HCT116 (cell line): ENCODE measurements around the gene SLC4A4. TPM values are rescaled to one million over a fixed set of nuclear protein-coding genes. Genes with fewer than 3 reads are reported as not detected.

Experiments
- ATAC-seq: fragments of 200-7000 bp; cut with Tn5 transposase; 2 replicates; pipeline ENCODE4 v1.9.1; 2020; ENCODE audit warnings: mild to moderate bottlenecking, moderate library complexity
- BruUV-seq: library from RNA; stranded (reverse); fragments of 400-500 nt; replicated peaks from 2 replicates; lab custom pipeline; 2021; lab: Mats Ljungman, UMichigan
- CTCF ChIA-PET: fragments of 300-600 bp; sonication (Branson Sonifier 250); formaldehyde crosslinking; loops from one replicate; lab custom pipeline; 2021; ENCODE audit warnings: antibody characterized with exemption; lab: Charles Lee
- POLR2A ChIA-PET: fragments of 300-600, 350-600 bp; sonication (Branson Sonifier 250); formaldehyde crosslinking; loops from one replicate; lab custom pipeline; 2021; ENCODE audit warnings: antibody characterized with exemption; lab: Charles Lee
- RAD21 ChIA-PET, 2 experiments: fragments of 300-600 bp; sonication (Branson Sonifier 250); formaldehyde crosslinking; loops; one replicate each; lab custom pipeline; 2023; ENCODE audit warnings: low total read pairs in 2 of 2; ENCODE audit not compliant: uncharacterized antibody in 2 of 2, unreplicated experiment in 2 of 2, low non-redundant PET in 1 of 2; lab: Charles Lee
- DNase-seq: peaks from one replicate; pipeline ENCODE4 v3.0.0-alpha.2; 2010; ENCODE audit warnings: low read depth, low spot score
- H2AFZ ChIP-seq: fragments of 200-600 bp; shearing (Covaris generic), sonication (generic); 2 replicates; pipeline ENCODE4 v1.6.1; 2017; ENCODE audit warnings: low read depth, mixed run types, mixed read lengths, antibody characterized with exemption, low read length; ENCODE audit not compliant: poor library complexity, severe bottlenecking
- H3K27ac ChIP-seq: 2 replicates; pipeline ENCODE4 v1.5.1; 2012; ENCODE audit warnings: low read depth, low read length
- H3K27me3 ChIP-seq: fragments of 200-600 bp; sonication (generic); 2 replicates; pipeline ENCODE4 v1.6.1; 2016; ENCODE audit warnings: mixed run types, low read length, mixed read lengths; ENCODE audit not compliant: insufficient read depth
- H3K36me3 ChIP-seq, 2 experiments: fragments of 200-500 bp in 1 of 2; fragments of 200-600 bp in 1 of 2; sonication (Bioruptor generic) in 1 of 2; sonication (generic) in 1 of 2; 2 replicates each; pipeline versions ENCODE4 v1.5.1 to v1.6.1; 2014 to 2016; ENCODE audit warnings: low read length in 2 of 2, inconsistent platforms in 1 of 2, mixed read lengths in 1 of 2, mixed run types in 1 of 2; ENCODE audit not compliant: insufficient read depth in 2 of 2, control insufficient read depth in 1 of 2
- H3K4me1 ChIP-seq, 2 experiments: fragments of 200-600 bp in 1 of 2; sonication (generic) in 1 of 2; 2 replicates each; pipeline versions ENCODE4 v1.5.1 to v1.6.1; 2012 to 2017; ENCODE audit warnings: low read length in 2 of 2, inconsistent platforms in 1 of 2, mild to moderate bottlenecking in 1 of 2, mixed read lengths in 1 of 2, mixed run types in 1 of 2, moderate library complexity in 1 of 2; ENCODE audit not compliant: insufficient read depth in 2 of 2, control insufficient read depth in 1 of 2
- H3K4me2 ChIP-seq: fragments of 200-600 bp; sonication (generic); 2 replicates; pipeline ENCODE4 v1.6.1; 2017; ENCODE audit warnings: mixed run types, low read length, mixed read lengths
- H3K4me3 ChIP-seq, 2 experiments: fragments of 200-600 bp in 1 of 2; sonication (generic) in 1 of 2; replicated peaks in 1 of 2; 2 replicates each; pipeline ENCODE4 v1.5.1; 2011 to 2016; ENCODE audit warnings: low read length in 2 of 2, control low read depth in 1 of 2, low read depth in 1 of 2, mild to moderate bottlenecking in 1 of 2, mixed read lengths in 1 of 2, mixed run types in 1 of 2
- H3K79me2 ChIP-seq: fragments of 200-600 bp; sonication (generic); 2 replicates; pipeline ENCODE4 v1.6.1; 2017; ENCODE audit warnings: mild to moderate bottlenecking, mixed run types, low read length, moderate library complexity, mixed read lengths; ENCODE audit not compliant: insufficient read depth
- H3K9ac ChIP-seq: fragments of 200-600 bp; sonication (generic); 2 replicates; pipeline ENCODE4 v1.6.1; 2016; ENCODE audit warnings: low read length, mixed read lengths
- H3K9me2 ChIP-seq: fragments of 200-600 bp; sonication (generic), shearing (Covaris generic); 2 replicates; pipeline ENCODE4 v1.6.1; 2017; ENCODE audit warnings: mixed run types, mild to moderate bottlenecking, moderate library complexity; ENCODE audit not compliant: insufficient read depth
- H3K9me3 ChIP-seq, 2 experiments: fragments of 200-500 bp in 1 of 2; fragments of 200-600 bp in 1 of 2; sonication (Bioruptor generic) in 1 of 2; sonication (generic) in 1 of 2; 2 replicates each; pipeline ENCODE4 v1.6.1; 2014 to 2017; ENCODE audit warnings: low read length in 2 of 2, mixed read lengths in 2 of 2, inconsistent platforms in 1 of 2, low read depth in 1 of 2, mild to moderate bottlenecking in 1 of 2, mixed run types in 1 of 2, moderate library complexity in 1 of 2; ENCODE audit not compliant: control insufficient read depth in 1 of 2, insufficient read depth in 1 of 2
- H4K20me1 ChIP-seq: fragments of 200-600 bp; sonication (generic), shearing (Covaris generic); 2 replicates; pipeline ENCODE4 v1.6.1; 2017; ENCODE audit warnings: mixed run types, mild to moderate bottlenecking, moderate library complexity; ENCODE audit not compliant: insufficient read depth
- ATF3 ChIP-seq: IDR thresholded peaks from 2 replicates; pipeline ENCODE4 v1.6.1; 2012
- CBX3 ChIP-seq: IDR thresholded peaks from 2 replicates; pipeline ENCODE4 v1.6.1; 2012; ENCODE audit warnings: low read depth
- CEBPB ChIP-seq: IDR thresholded peaks from 2 replicates; pipeline ENCODE4 v1.6.1; 2012; ENCODE audit warnings: low read depth
- ELF1 ChIP-seq: IDR thresholded peaks from 2 replicates; pipeline ENCODE4 v1.6.1; 2012; ENCODE audit warnings: low read depth, borderline replicate concordance
- EZH2phosphoT487 ChIP-seq: fragments of 200-600 bp; IDR thresholded peaks from 2 replicates; pipeline ENCODE4 v1.6.1; 2018; ENCODE audit warnings: antibody characterized with exemption, borderline replicate concordance
- POLR2A ChIP-seq: IDR thresholded peaks from 2 replicates; pipeline ENCODE4 v1.7.0; 2011; ENCODE audit warnings: borderline replicate concordance; ENCODE audit not compliant: insufficient read depth, insufficient read length; ENCODE audit errors: extremely low read depth
- POLR2AphosphoS5 ChIP-seq: IDR thresholded peaks from 2 replicates; pipeline ENCODE4 v1.6.1; 2011; ENCODE audit warnings: mild to moderate bottlenecking, low read depth, low read length, moderate library complexity
- SP1 ChIP-seq: IDR thresholded peaks from 2 replicates; pipeline ENCODE4 v1.6.1; 2012; ENCODE audit warnings: low read depth
- SRF ChIP-seq: IDR thresholded peaks from 2 replicates; pipeline ENCODE4 v1.6.1; 2012; ENCODE audit warnings: low read depth
- TCF7L2 ChIP-seq: IDR thresholded peaks from 2 replicates; pipeline ENCODE4 v1.7.0; 2011; ENCODE audit warnings: borderline replicate concordance, inconsistent platforms; ENCODE audit not compliant: insufficient read depth, insufficient read length; ENCODE audit errors: extremely low read depth
- YY1 ChIP-seq: IDR thresholded peaks from 2 replicates; pipeline ENCODE4 v1.6.1; 2011; ENCODE audit warnings: low read length, low read depth, moderate library complexity, mild to moderate bottlenecking; ENCODE audit not compliant: insufficient replicate concordance; ENCODE audit errors: extremely low read depth
- ZBTB33 ChIP-seq: IDR thresholded peaks from 2 replicates; pipeline ENCODE4 v1.6.1; 2011; ENCODE audit warnings: mild to moderate bottlenecking, low read length, moderate library complexity; ENCODE audit not compliant: insufficient replicate concordance; ENCODE audit errors: extremely low read depth
- intact Hi-C: fragments of 100-400 bp; cut with micrococcal nuclease; formaldehyde crosslinking; loops from 2 replicates; pipeline ENCODE4 v1.10.0; 2022
- total RNA-seq: library from RNA; stranded (reverse); gene quantifications from one replicate; pipeline ENCODE4 v1.2.1, GENCODE V29; 2021; ENCODE audit not compliant: unreplicated experiment
- TF ChIP-seq, protein P1 (sequence below): IDR thresholded peaks from 2 replicates; pipeline ENCODE4 v1.6.1; 2012; ENCODE audit warnings: low read depth

The SLC4A4 gene
- total RNA-seq, 1 experiment from 2014 or later: 0.30 TPM

DNA sequence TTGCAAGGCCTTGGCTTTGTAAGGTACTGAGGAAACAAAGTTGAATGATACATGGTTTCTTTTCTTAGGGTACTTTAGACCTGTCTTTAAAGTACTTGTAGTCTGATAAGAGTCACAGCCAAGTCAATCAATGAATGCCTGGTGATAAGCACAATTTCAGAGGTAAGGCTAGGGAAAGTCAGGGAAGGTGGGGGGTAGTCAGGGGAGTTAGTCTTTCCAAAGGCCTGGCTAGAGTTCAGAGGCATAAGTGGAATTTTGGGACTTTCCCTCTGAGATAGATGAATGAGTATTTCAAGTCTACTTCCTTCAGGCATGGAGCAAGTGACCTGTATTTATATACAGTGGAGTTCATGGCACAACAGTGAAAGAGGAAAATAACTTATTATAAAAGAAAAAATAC is 78.3 kb downstream of the SLC4A4 start:
- Histone ChIP-seq H3K9me2 (no peaks in the 10 kb centered on the region), H3K79me2 (no peaks in the 10 kb centered on the region), H2AFZ (no peak overlapping the region), H4K20me1 (no peaks in the 10 kb centered on the region), H3K4me1 (no peaks in the 10 kb centered on the region), H3K4me2 (no peak overlapping the region), H3K4me3 (no peak overlapping the region), H3K9ac (no peak overlapping the region), H3K27ac (no peak overlapping the region), H3K9me3 (no peaks in the 10 kb centered on the region), H3K27me3 (no peaks in the 10 kb centered on the region), H3K36me3 (no peaks in the 10 kb centered on the region)
- DNase-seq (no peak), ATAC-seq (no peak)
- no TSS peak for BruUV-seq
- no peak for TF ChIP-seq YY1
- TF ChIP-seq POLR2A: no peak
- TF ChIP-seq ATF3: no peak
- no peak for TF ChIP-seq CEBPB
- TF ChIP-seq, protein P1, sequence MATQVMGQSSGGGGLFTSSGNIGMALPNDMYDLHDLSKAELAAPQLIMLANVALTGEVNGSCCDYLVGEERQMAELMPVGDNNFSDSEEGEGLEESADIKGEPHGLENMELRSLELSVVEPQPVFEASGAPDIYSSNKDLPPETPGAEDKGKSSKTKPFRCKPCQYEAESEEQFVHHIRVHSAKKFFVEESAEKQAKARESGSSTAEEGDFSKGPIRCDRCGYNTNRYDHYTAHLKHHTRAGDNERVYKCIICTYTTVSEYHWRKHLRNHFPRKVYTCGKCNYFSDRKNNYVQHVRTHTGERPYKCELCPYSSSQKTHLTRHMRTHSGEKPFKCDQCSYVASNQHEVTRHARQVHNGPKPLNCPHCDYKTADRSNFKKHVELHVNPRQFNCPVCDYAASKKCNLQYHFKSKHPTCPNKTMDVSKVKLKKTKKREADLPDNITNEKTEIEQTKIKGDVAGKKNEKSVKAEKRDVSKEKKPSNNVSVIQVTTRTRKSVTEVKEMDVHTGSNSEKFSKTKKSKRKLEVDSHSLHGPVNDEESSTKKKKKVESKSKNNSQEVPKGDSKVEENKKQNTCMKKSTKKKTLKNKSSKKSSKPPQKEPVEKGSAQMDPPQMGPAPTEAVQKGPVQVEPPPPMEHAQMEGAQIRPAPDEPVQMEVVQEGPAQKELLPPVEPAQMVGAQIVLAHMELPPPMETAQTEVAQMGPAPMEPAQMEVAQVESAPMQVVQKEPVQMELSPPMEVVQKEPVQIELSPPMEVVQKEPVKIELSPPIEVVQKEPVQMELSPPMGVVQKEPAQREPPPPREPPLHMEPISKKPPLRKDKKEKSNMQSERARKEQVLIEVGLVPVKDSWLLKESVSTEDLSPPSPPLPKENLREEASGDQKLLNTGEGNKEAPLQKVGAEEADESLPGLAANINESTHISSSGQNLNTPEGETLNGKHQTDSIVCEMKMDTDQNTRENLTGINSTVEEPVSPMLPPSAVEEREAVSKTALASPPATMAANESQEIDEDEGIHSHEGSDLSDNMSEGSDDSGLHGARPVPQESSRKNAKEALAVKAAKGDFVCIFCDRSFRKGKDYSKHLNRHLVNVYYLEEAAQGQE: no peak
- TF ChIP-seq TCF7L2: no peak
- TF ChIP-seq EZH2phosphoT487: no peak
- no peak for TF ChIP-seq POLR2AphosphoS5
- TF ChIP-seq ELF1: no peak
- no peak for TF ChIP-seq ZBTB33
- TF ChIP-seq CBX3: no peak
- TF ChIP-seq SP1: no peak
- TF ChIP-seq SRF: no peak
- intact Hi-C loops: no loop called here
- POLR2A ChIA-PET: no interaction called here
- RAD21 ChIA-PET: no interaction called here
- CTCF ChIA-PET: no interaction called here
